Spinal cord (tissue), 10 donors: ENCODE measurements around the gene PKP1. TPM values are rescaled to one million over a fixed set of nuclear protein-coding genes. Genes with fewer than 3 reads are reported as not detected.

Experiments
- DNase-seq, 6 donors: peaks; one replicate each; pipeline versions ENCODE4 v3.0.0 to v3.0.0-alpha.2; 2013 to 2015; ENCODE audit warnings: low spot score in 6 of 6, low read depth in 4 of 6
- H3K27ac ChIP-seq: one replicate; pipeline ENCODE4 v1.5.1; 2013; ENCODE audit warnings: low read depth, low read length, control low read depth
- H3K27me3 ChIP-seq: one replicate; pipeline ENCODE4 v1.6.1; 2013; ENCODE audit warnings: low read length; ENCODE audit not compliant: control insufficient read depth, insufficient read depth
- H3K36me3 ChIP-seq: one replicate; pipeline ENCODE4 v1.6.1; 2013; ENCODE audit warnings: low read length; ENCODE audit not compliant: control insufficient read depth, insufficient read depth
- H3K4me1 ChIP-seq: one replicate; pipeline ENCODE4 v1.6.1; 2013; ENCODE audit warnings: low read length; ENCODE audit not compliant: control insufficient read depth, insufficient read depth
- H3K4me3 ChIP-seq: one replicate; pipeline ENCODE4 v1.5.1; 2013; ENCODE audit warnings: low read depth, low read length, control low read depth
- H3K9me3 ChIP-seq: one replicate; pipeline ENCODE4 v1.6.1; 2013; ENCODE audit warnings: low read length; ENCODE audit not compliant: control insufficient read depth, insufficient read depth
- WGBS: methylation state at CpG from one replicate; pipeline ENCODE4 v1.1.5; 2013; ENCODE audit warnings: missing lambda C conversion rate; ENCODE audit not compliant: insufficient coverage; 5-methylcytosine and 5-hydroxymethylcytosine counted together
- polyA plus RNA-seq, 2 donors: library from polyadenylated mRNA; unstranded; fragments of 120-200 nt; gene quantifications; one replicate each; pipeline ENCODE4 v1.2.1, GENCODE V29; 2013; ENCODE audit not compliant: insufficient read length in 2 of 2
- total RNA-seq, 2 donors: library from RNA; depleted of rRNA in 1 of 2; stranded (reverse); fragments of 120-200 nt in 1 of 2; fragments of >200 nt in 1 of 2; gene quantifications; one replicate each; pipeline versions ENCODE4 v1.2.3 to v1.2.4, GENCODE V29; 2013 to 2014
- donor health status: healthy.

The PKP1 gene
- total and polyA plus RNA-seq, 4 donors: 0.22 to 1.2 (median 0.99) TPM

DNA sequence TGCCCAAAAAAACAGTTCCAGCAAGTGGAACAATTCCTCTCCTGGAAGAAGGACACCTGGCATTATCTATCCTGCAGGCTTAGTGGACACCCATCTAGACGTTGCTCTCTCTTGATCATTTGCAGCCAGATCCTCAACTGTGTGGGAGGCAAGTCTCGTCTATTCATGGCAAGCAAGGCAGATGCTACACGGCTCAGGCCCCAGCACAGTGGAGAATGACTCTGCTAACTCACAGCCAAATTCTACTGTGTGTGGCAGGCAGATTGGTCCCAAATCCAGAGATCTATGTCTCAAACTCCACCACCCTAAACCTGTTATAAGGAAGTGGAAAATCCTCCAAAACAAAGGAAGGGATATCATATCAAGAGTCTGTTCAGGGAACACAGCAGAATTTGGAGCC, 87.2 kb downstream of the PKP1 start:
- Histone ChIP-seq H3K27me3 (peaks cover 4% of the 10 kb centered on the region), H3K27ac (no peak overlapping the region), H3K9me3 (no peaks in the 10 kb centered on the region), H3K36me3 (no peaks in the 10 kb centered on the region), H3K4me3 (no peak overlapping the region), H3K4me1 (peaks cover 13% of the 10 kb centered on the region)
- DNase-seq: no peak
- 66% methylated on average over 3 of the region's 3 CpGs for WGBS

DNA sequence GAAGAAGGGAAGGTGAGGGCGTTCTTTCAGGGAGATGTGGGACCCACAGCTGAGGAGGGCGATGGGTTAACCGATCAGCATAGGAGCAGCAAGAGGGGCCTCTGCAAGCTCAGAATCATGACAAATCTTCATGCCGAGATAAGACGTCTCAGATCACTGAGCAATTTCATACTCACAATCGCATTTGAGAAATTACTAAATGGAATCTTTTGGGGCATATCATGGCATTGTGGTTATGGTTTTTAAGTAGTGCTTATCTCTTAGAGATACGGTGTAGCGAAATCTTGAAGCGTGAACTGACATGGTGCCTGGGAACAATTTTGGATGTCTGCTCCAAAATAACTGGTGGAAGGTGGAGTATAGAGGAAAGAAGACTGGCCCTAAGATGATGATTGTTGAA, 88.0 kb downstream of the PKP1 start:
- WGBS: 78% methylated on average over 3 of the region's 9 CpGs
- peaks cover 13% of the 10 kb centered on the region for H3K4me1 ChIP-seq
- H3K27ac ChIP-seq: no peak overlapping the region
- peak in 1 of 6 donors; percentile 72 for DNase-seq
- H3K9me3 ChIP-seq: no peaks in the 10 kb centered on the region
- no peak overlapping the region for H3K4me3 ChIP-seq
- H3K36me3 ChIP-seq: no peaks in the 10 kb centered on the region
- H3K27me3 ChIP-seq: peaks cover 4% of the 10 kb centered on the region

DNA sequence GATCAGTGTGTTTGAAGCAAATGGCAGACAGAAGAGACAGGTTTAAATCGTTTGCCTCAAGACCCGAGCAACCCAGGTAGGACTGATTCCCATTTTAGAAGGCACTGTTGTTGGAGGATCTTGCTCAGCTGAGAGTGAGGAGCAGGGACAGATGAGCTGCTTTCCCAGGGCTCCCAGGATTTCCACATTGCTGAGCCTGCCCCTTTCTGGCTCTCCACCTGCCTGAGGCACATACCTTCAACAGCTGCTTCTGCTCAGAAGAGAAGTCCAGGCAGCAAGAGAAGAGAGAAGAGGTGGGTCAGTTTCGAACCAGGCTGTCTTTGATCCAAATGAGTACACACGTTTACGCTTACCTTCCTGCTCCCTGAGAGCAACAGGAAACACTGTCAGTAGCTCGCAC, 88.5 kb downstream of the PKP1 start:
- H3K27ac ChIP-seq: no peak overlapping the region
- H3K9me3 ChIP-seq: no peaks in the 10 kb centered on the region
- DNase-seq: no peak
- H3K27me3 ChIP-seq: peaks cover 4% of the 10 kb centered on the region
- WGBS: 74% methylated on average over 5 of the region's 6 CpGs
- no peak overlapping the region for H3K4me3 ChIP-seq
- H3K36me3 ChIP-seq: no peaks in the 10 kb centered on the region
- peaks cover 13% of the 10 kb centered on the region for H3K4me1 ChIP-seq

DNA sequence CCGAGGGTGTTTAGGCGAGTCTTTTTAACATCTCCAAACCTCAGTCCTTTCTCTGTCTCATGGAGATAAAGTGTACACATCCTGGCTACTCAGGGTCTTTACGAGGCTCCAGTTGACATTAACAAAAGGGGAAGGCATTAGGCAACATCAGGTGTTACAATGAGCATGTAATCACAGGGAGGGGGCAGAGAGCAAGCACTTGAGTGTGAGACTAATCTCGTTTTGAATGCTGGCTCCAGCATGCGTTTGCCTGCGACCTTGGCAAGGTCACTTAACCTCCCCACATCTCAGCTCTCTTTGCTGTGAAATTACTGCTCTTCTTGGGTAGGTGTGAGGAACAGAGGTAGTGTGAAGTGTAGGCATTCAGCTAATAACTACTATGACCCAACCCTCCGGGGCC, 91.1 kb downstream of the PKP1 start:
- no peak overlapping the region for H3K4me3 ChIP-seq
- H3K9me3 ChIP-seq: no peaks in the 10 kb centered on the region
- H3K27ac ChIP-seq: no peak overlapping the region
- 25% methylated on average over 1 of the region's 7 CpGs for WGBS
- no peaks in the 10 kb centered on the region for H3K36me3 ChIP-seq
- H3K27me3 ChIP-seq: peaks cover 2% of the 10 kb centered on the region
- DNase-seq: no peak
- peaks cover 11% of the 10 kb centered on the region for H3K4me1 ChIP-seq

DNA sequence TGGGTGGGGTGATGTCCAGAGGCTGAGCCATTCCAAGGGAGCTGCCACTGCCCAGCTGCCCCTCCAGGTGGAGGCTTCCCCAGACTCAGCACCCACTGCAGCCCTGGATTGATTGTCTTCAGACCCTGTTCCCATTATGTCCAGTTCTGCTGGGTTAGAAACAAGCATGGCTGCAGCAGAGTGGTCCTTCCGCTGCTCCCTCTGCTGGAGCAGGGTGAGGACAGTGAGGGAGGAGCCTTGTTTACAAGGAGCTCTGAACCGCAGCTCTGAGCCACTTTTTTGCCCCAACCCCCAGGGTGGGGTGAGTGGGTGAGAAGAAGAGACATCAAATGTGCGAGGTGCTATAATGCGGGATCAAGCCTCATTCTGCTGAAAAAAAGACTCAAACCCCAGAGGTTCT, 91.9 kb downstream of the PKP1 start:
- no peaks in the 10 kb centered on the region for H3K36me3 ChIP-seq
- H3K27me3 ChIP-seq: no peaks in the 10 kb centered on the region
- no peak overlapping the region for H3K27ac ChIP-seq
- DNase-seq: no peak
- H3K4me1 ChIP-seq: peaks cover 10% of the 10 kb centered on the region
- no peak overlapping the region for H3K4me3 ChIP-seq
- no peaks in the 10 kb centered on the region for H3K9me3 ChIP-seq
- WGBS: 83% methylated on average over 3 of the region's 4 CpGs

- H3K36me3 ChIP-seq: no peaks in the 10 kb centered on the region
- no peak overlapping the region for H3K27ac ChIP-seq
- no peaks in the 10 kb centered on the region for H3K9me3 ChIP-seq
- peaks cover 10% of the 10 kb centered on the region for H3K4me1 ChIP-seq
- H3K4me3 ChIP-seq: no peak overlapping the region
- WGBS: 32% methylated on average over 2 of the region's 4 CpGs
- DNase-seq: no peak
- H3K27me3 ChIP-seq: no peaks in the 10 kb centered on the region
Observed at GRCh38 chr1:201376107-201376463, 92.8 kb downstream of the PKP1 start.

DNA sequence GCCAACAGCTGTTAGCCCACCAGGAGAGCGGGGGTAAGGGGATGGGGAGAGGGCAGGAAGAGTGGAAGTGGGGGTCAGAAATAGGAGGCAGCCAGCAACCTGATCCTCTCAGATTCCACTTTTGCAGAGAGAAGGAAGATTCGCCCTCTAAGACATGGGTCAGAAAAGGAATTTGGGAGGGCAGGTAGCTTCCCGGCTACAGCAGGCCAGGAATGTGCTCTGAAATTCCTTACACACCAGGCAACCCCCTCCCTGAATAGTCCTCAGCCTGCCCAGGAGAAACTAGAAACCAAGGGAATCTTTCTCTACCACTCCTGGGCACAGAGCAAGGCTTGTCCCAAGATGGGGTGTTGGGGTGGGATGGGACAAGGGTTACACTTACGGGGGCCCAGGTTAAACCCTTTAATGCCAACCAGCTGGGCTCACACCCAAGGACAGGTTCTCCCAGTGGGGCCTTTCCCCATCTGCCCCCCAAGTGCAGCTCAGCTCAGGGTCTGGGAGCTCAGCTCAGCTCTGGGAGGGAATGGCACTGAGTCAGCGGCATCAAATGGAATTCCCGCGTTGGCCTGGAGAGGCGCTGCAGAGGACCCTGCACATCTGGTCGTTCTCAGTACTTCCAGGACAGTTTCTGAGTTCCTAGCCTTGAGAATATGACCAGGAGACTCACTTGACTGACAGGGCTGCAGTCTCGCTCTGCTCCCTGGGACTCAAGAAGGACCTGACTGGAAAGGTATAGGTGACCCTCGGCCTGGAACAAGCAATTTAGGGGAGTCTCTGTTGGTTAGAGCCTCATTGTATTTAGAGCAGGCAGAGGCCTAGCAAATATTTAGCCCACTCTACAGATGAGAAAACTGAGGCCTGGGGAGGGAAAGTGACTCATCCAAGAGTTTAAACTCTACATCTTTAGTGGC, 93.4 kb downstream of the PKP1 start:
- DNase-seq: peak in 2 of 6 donors; percentile 28 to 46
- Histone ChIP-seq H3K27ac (no peak overlapping the region), H3K4me1 (peaks cover 10% of the 10 kb centered on the region), H3K27me3 (no peaks in the 10 kb centered on the region), H3K36me3 (no peaks in the 10 kb centered on the region), H3K9me3 (no peaks in the 10 kb centered on the region), H3K4me3 (no peak overlapping the region)
- 13% methylated on average over 6 of the region's 11 CpGs for WGBS

- Histone ChIP-seq H3K4me3 (no peak within 1 kb of the TSS), H3K27ac (no peak within 1 kb of the TSS), H3K9me3 (no peaks in the 10 kb centered on the region), H3K27me3 (no peaks in the 10 kb centered on the region), H3K4me1 (peaks cover 10% of the 10 kb centered on the region), H3K36me3 (no peaks in the 10 kb centered on the region)
- 80% methylated on average over 1 of the region's 9 CpGs for WGBS
- peak in 1 of 6 donors; percentile 27 for DNase-seq
Observed at GRCh38 chr1:201377611-201378092, 94.3 kb downstream of the PKP1 start, which contains the start of gene TNNT2. TNNT2 (minus strand) TSS chr1:201377680; CDS start chr1:201373254, 4,426 bp downstream.

DNA sequence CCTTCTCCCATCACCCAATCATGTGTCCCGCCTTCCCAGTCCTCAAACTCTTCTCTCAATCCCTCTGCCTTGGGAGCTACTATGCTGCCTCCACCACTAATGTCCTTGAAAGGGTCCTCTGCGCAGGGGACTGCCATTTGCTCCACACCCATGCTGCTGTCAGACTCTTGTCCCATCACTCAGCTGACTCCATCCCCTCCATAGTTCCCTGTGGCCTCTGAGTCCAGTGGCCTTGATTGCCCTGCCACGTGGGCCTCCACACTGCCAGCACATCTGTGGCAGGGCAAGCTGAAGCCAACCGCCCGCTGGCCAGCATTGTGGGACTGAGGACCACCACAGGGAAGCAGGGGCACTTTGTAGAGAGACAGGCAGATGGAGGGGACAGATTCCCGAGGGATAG, 95.5 kb downstream of the PKP1 start:
- H3K27me3 ChIP-seq: no peaks in the 10 kb centered on the region
- no peak overlapping the region for H3K4me3 ChIP-seq
- no peak overlapping the region for H3K27ac ChIP-seq
- H3K4me1 ChIP-seq: peaks cover 10% of the 10 kb centered on the region
- no peaks in the 10 kb centered on the region for H3K36me3 ChIP-seq
- no peaks in the 10 kb centered on the region for H3K9me3 ChIP-seq
- 96% methylated on average over 5 of the region's 6 CpGs for WGBS
- no peak for DNase-seq

DNA sequence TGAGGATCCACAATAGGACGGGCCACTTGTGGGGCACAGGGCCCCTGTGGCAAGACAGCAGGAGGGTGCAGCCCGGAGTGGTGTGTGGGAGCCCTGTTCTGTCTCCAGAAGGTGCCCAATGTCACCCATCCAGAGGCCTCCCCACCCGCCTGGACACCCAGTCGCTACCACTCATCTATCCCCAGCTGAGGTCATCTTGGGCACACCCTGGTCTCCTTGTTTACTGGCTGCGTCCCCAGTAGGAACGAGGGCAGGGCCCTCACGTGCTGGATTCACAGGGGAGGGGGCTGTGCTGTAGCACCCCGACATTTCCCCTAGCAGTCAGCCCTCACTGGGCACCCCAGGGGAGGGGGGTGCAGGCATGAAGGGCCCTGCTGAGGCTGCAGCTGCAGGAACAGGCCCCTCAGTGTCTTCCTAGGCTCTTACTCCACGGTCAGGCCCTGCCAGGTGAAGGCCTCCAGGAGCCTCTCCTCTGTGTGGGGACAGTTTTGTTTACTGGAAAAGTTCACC, 96.5 kb downstream of the PKP1 start:
- DNase-seq: no peak
- H3K4me1 ChIP-seq: peaks cover 5% of the 10 kb centered on the region
- H3K27me3 ChIP-seq: no peaks in the 10 kb centered on the region
- WGBS: 87% methylated on average over 6 of the region's 9 CpGs
- no peaks in the 10 kb centered on the region for H3K9me3 ChIP-seq
- no peak overlapping the region for H3K27ac ChIP-seq
- no peak overlapping the region for H3K4me3 ChIP-seq
- no peaks in the 10 kb centered on the region for H3K36me3 ChIP-seq
